HL-60 (cell line): ENCODE results near the gene SUFU.

Source experiments
- DNase-seq, 2 experiments: peaks; one replicate each; pipeline ENCODE4 v3.0.0-alpha.2; 2010 to 2020; ENCODE audit warnings: low read depth in 1 of 2, low spot score in 1 of 2
- H3K27ac ChIP-seq: fragments of 250-450 bp; sonication (Bioruptor Pico); replicated peaks from 2 replicates; pipeline ENCODE4 v1.5.1; 2020; ENCODE audit warnings: mild to moderate bottlenecking, moderate library complexity
- H3K27me3 ChIP-seq: fragments of 250-450 bp; sonication (Bioruptor Pico); 2 replicates; pipeline ENCODE4 v1.5.1; 2021; ENCODE audit warnings: mild to moderate bottlenecking, moderate library complexity; ENCODE audit not compliant: insufficient read depth, poor library complexity, severe bottlenecking
- H3K4me3 ChIP-seq: replicated peaks from 2 replicates; pipeline ENCODE4 v1.5.1; 2011; ENCODE audit warnings: mild to moderate bottlenecking, control low read depth, low read length; ENCODE audit not compliant: insufficient read depth
- CTCF ChIP-seq: IDR thresholded peaks from one replicate; pipeline ENCODE4 v1.5.1; 2011; ENCODE audit warnings: low read length, control low read depth, inconsistent platforms; ENCODE audit not compliant: insufficient read depth
- GABPA ChIP-seq: IDR thresholded peaks from 2 replicates; pipeline ENCODE4 v1.6.1; 2012; ENCODE audit warnings: low read depth
- POLR2AphosphoS5 ChIP-seq: IDR thresholded peaks from 2 replicates; pipeline ENCODE4 v1.6.1; 2012; ENCODE audit warnings: low read depth
- REST ChIP-seq: IDR thresholded peaks from 2 replicates; pipeline ENCODE4 v1.6.1; 2012; ENCODE audit warnings: low read depth; ENCODE audit not compliant: insufficient replicate concordance
- SPI1 ChIP-seq: IDR thresholded peaks from 2 replicates; pipeline ENCODE4 v1.6.1; 2012; ENCODE audit warnings: low read depth, mild to moderate bottlenecking, borderline replicate concordance

Gene SUFU

GRCh38 chr10:102674566-102674965 lies 170.8 kb downstream of the SUFU start:
- DNase-seq, result no peak
- Histone ChIP-seq H3K27ac (no peak overlapping the region), H3K4me3 (no peak overlapping the region), H3K27me3 (no peaks in the 10 kb centered on the region)
- TF ChIP-seq REST (no peak), POLR2AphosphoS5 (no peak), GABPA (no peak), SPI1 (no peak), CTCF (no peak)

- TF ChIP-seq CTCF (no peak), GABPA (no peak)
- no peak for DNase-seq
- Histone ChIP-seq H3K4me3 (no peak overlapping the region), H3K27ac (no peak overlapping the region), H3K27me3 (no peaks in the 10 kb centered on the region)
Observed at GRCh38 chr10:102675011-102675665, 171.4 kb downstream of the SUFU start.

GRCh38 chr10:102675666-102676533 lies 172.1 kb downstream of the SUFU start:
- no peak for TF ChIP-seq CTCF
- TF ChIP-seq SPI1, result peak; percentile 31; the same call in 1 of the 2 replicates
- DNase-seq, result peak in 1 of 2 experiments; percentile 77
- no peaks in the 10 kb centered on the region for H3K27me3 ChIP-seq
- no peak overlapping the region for H3K27ac ChIP-seq
- no peak overlapping the region for H3K4me3 ChIP-seq

- no peaks in the 10 kb centered on the region for H3K27me3 ChIP-seq
- no peak for TF ChIP-seq CTCF
- TF ChIP-seq GABPA, result no peak
- TF ChIP-seq SPI1, result no peak
- no peak for TF ChIP-seq POLR2AphosphoS5
- TF ChIP-seq REST, result no peak
- H3K27ac ChIP-seq, result no peak overlapping the region
- no peak for DNase-seq
- H3K4me3 ChIP-seq, result no peak overlapping the region
Observed at GRCh38 chr10:102676534-102677315, 173.0 kb downstream of the SUFU start.
